ENCODE results near the gene ZSWIM1. TPM values are rescaled to one million over a fixed set of nuclear protein-coding genes. Genes with fewer than 3 reads are reported as not detected.

The ZSWIM1 gene
- total and polyA plus RNA-seq, 2 of the 13 experiments (the other 11 are each of a cell fraction or from before 2014, with no cell fraction given), result 9.5 to 11.7 TPM

GRCh38 chr20:45933266-45934045 lies 52.4 kb downstream of the ZSWIM1 start (continued):
- no peak for TF ChIP-seq GATA4 (IDR thresholded peaks at IDR 0.05; ENCODE audit: borderline replicate concordance, low read depth)
- no peak for TF ChIP-seq ATF4 (CRISPR knock-in tag; IDR thresholded peaks at IDR 0.05)
- peak; percentile 50; the same call in 1 of the 2 replicates for TF ChIP-seq NFKB2 (CRISPR knock-in tag; IDR thresholded peaks at IDR 0.05; ENCODE audit: borderline replicate concordance)
- TF ChIP-seq DNMT1 (CRISPR knock-in tag; IDR thresholded peaks at IDR 0.05), result no peak
- peak; percentile 92 for TF ChIP-seq XRCC5 (optimal IDR thresholded peaks at IDR 0.05; ENCODE audit: low read length)
- TF ChIP-seq NFYB (CRISPR knock-in tag; IDR thresholded peaks at IDR 0.05), result 0 out of 2 replicates have a peak, but pooled peaks have one; percentile 27
- no peak for TF ChIP-seq NFE2L2 (IDR thresholded peaks at IDR 0.05; ENCODE audit: low read length)
- no peak for TF ChIP-seq GMEB1 (CRISPR knock-in tag; IDR thresholded peaks at IDR 0.05; ENCODE audit: borderline replicate concordance)
- TF ChIP-seq RXRB (CRISPR knock-in tag; IDR thresholded peaks at IDR 0.05; ENCODE audit: borderline replicate concordance), result no peak; the same call in 1 of the 2 replicates
- TF ChIP-seq SKIL (CRISPR knock-in tag; IDR thresholded peaks at IDR 0.05; ENCODE audit: borderline replicate concordance), result no peak; the same call in 1 of the 2 replicates
- peak; percentile 82; the same call in 1 of the 2 replicates for TF ChIP-seq ERF (CRISPR knock-in tag; IDR thresholded peaks at IDR 0.05)
- no peak for TF ChIP-seq ZNF597 (CRISPR knock-in tag; IDR thresholded peaks at IDR 0.05)
- TF ChIP-seq POLR2A (IDR thresholded peaks at IDR 0.05; ENCODE audit: insufficient read depth in 1 of 2, low read depth in 2 of 2, low read length in 2 of 2), result peak; percentile 65 to 82; a peak in 3 of 4 replicates
- peak; percentile 37; the same call in 1 of the 2 replicates for TF ChIP-seq DR1 (CRISPR knock-in tag; IDR thresholded peaks at IDR 0.05)
- no peak for TF ChIP-seq JUNB (CRISPR knock-in tag; IDR thresholded peaks at IDR 0.05; ENCODE audit: borderline replicate concordance)
- TF ChIP-seq UBTF (CRISPR knock-in tag; IDR thresholded peaks at IDR 0.05), result peak; percentile 52; the same call in 1 of the 2 replicates
- TF ChIP-seq ZSCAN31 (CRISPR knock-in tag; IDR thresholded peaks at IDR 0.05; ENCODE audit: low read depth), result peak; percentile 89
- 0 out of 2 replicates have a peak, but pooled peaks have one; percentile 1 for TF ChIP-seq NFE2 (CRISPR knock-in tag; IDR thresholded peaks at IDR 0.05)
- TF ChIP-seq ZNF160 (CRISPR knock-in tag; IDR thresholded peaks at IDR 0.05), result peak; percentile 53; the same call in 1 of the 2 replicates
- TF ChIP-seq ZNF264 (CRISPR knock-in tag; IDR thresholded peaks at IDR 0.05), result peak; percentile 43; the same call in 1 of the 2 replicates
- TF ChIP-seq NR2F1 (CRISPR knock-in tag; IDR thresholded peaks at IDR 0.05), result peak; percentile 18 to 47; a peak in 1 of 4 replicates
